H1 (cell line): Measurements from ENCODE around the gene GPC6. TPM values are rescaled to one million over a fixed set of nuclear protein-coding genes. Genes with fewer than 3 reads are reported as not detected.

ENCODE experiments used
- CTCF ChIA-PET: fragments of 300-600 bp; sonication (Branson Sonifier 250); formaldehyde crosslinking; loops from one replicate; lab custom pipeline; 2021; ENCODE audit not compliant: partially characterized antibody; lab: Charles Lee
- POLR2A ChIA-PET: fragments of 300-600 bp; sonication (Branson Sonifier 250); formaldehyde crosslinking; loops from one replicate; lab custom pipeline; 2021; ENCODE audit warnings: inconsistent platforms; ENCODE audit not compliant: partially characterized antibody; lab: Charles Lee
- DNase-seq, 2 experiments: peaks; one replicate each; pipeline versions ENCODE4 v3.0.0 to v3.0.0-alpha.2; 2010 to 2022; ENCODE audit warnings: low spot score in 2 of 2, low read depth in 1 of 2, mixed read lengths in 1 of 2
- FAIRE-seq: peaks from 2 replicates; lab custom pipeline; 2011; peaks lifted over from hg19 to GRCh38; lab: Jason Lieb, UNC
- H2AFZ ChIP-seq: 2 replicates; pipeline ENCODE4 v1.8.1; 2012; ENCODE audit warnings: low read length, inconsistent platforms
- H2AK5ac ChIP-seq: 2 replicates; pipeline ENCODE4 v1.6.1; 2013; ENCODE audit warnings: low read depth, low read length
- H2BK120ac ChIP-seq: replicated peaks from 2 replicates; pipeline ENCODE3; 2013; ENCODE audit warnings: low read depth, low read length, inconsistent platforms
- H2BK12ac ChIP-seq: 2 replicates; pipeline ENCODE4 v1.6.1; 2013; ENCODE audit warnings: low read depth, low read length
- H2BK15ac ChIP-seq: 2 replicates; pipeline ENCODE4 v1.6.1; 2013; ENCODE audit warnings: low read length
- H2BK20ac ChIP-seq: 2 replicates; pipeline ENCODE4 v1.6.1; 2013; ENCODE audit warnings: low read length
- H2BK5ac ChIP-seq: 2 replicates; pipeline ENCODE4 v1.6.1; 2013; ENCODE audit warnings: low read depth, low read length
- H3K14ac ChIP-seq: 2 replicates; pipeline ENCODE4 v1.6.1; 2013; ENCODE audit warnings: inconsistent platforms; ENCODE audit not compliant: insufficient read length
- H3K18ac ChIP-seq: 2 replicates; pipeline ENCODE4 v1.6.1; 2013; ENCODE audit warnings: low read length; ENCODE audit errors: extremely low read depth
- H3K23ac ChIP-seq: 2 replicates; pipeline ENCODE4 v1.6.1; 2013; ENCODE audit warnings: inconsistent platforms; ENCODE audit not compliant: insufficient read length
- H3K23me2 ChIP-seq: 2 replicates; pipeline ENCODE4 v1.6.1; 2013; ENCODE audit warnings: low read depth, low read length
- H3K27ac ChIP-seq: 2 replicates; pipeline ENCODE4 v1.6.1; 2011; ENCODE audit warnings: low read depth, low read length, inconsistent platforms
- H3K27me3 ChIP-seq, 4 experiments: replicated peaks in 1 of 4; 1 replicate in 1 of 4; 2 replicates in 3 of 4; pipeline versions ENCODE4 v1.6.1 to v1.8.1; 2011 to 2013; ENCODE audit warnings: low read length in 3 of 4, mild to moderate bottlenecking in 3 of 4, inconsistent platforms in 2 of 4, mixed read lengths in 2 of 4, moderate library complexity in 1 of 4; ENCODE audit not compliant: control insufficient read depth in 3 of 4, insufficient read depth in 3 of 4; ENCODE audit errors: extremely low read depth in 1 of 4
- H3K36me3 ChIP-seq, 4 experiments: 2 replicates each; pipeline versions ENCODE4 v1.6.1 to v1.8.1; 2011 to 2013; ENCODE audit warnings: mild to moderate bottlenecking in 4 of 4, low read length in 3 of 4, moderate library complexity in 2 of 4, control low read depth in 1 of 4, inconsistent platforms in 1 of 4; ENCODE audit not compliant: insufficient read depth in 4 of 4, control insufficient read depth in 2 of 4
- H3K4ac ChIP-seq: replicated peaks from 2 replicates; pipeline ENCODE3; 2013; ENCODE audit warnings: low read length, low read depth, mixed read lengths, inconsistent platforms; ENCODE audit not compliant: insufficient read length
- H3K4me1 ChIP-seq, 4 experiments: replicated peaks in 1 of 4; 1 replicate in 1 of 4; 2 replicates in 3 of 4; pipeline versions ENCODE4 v1.6.1 to v1.8.1; 2011 to 2013; ENCODE audit warnings: low read length in 3 of 4, inconsistent platforms in 2 of 4, mixed read lengths in 1 of 4; ENCODE audit not compliant: insufficient read depth in 4 of 4, control insufficient read depth in 3 of 4
- H3K4me2 ChIP-seq, 2 experiments: 2 replicates each; pipeline versions ENCODE4 v1.6.1 to v1.8.1; 2011 to 2013; ENCODE audit warnings: low read depth in 2 of 2, low read length in 2 of 2, control low read depth in 1 of 2, inconsistent platforms in 1 of 2, mild to moderate bottlenecking in 1 of 2; ENCODE audit not compliant: insufficient read depth in 1 of 2
- H3K4me3 ChIP-seq, 4 experiments: fragments of 200-600, 300-600 bp in 1 of 4; sonication (generic), shearing (Covaris generic), sonication (Bioruptor Twin) in 1 of 4; 2 replicates each; pipeline versions ENCODE4 v1.5.1 to v1.8.1; 2011 to 2016; ENCODE audit warnings: low read length in 4 of 4, low read depth in 3 of 4, control low read depth in 2 of 4, inconsistent platforms in 2 of 4, mild to moderate bottlenecking in 2 of 4, mixed read lengths in 1 of 4, moderate library complexity in 1 of 4; ENCODE audit not compliant: insufficient read depth in 2 of 4; ENCODE audit errors: extremely low read depth in 1 of 4
- H3K56ac ChIP-seq: replicated peaks from 2 replicates; pipeline ENCODE3; 2013; ENCODE audit warnings: low read depth, mild to moderate bottlenecking, mixed read lengths, low read length, inconsistent platforms; ENCODE audit not compliant: insufficient read length
- H3K79me1 ChIP-seq: 2 replicates; pipeline ENCODE4 v1.6.1; 2013; ENCODE audit warnings: low read depth, low read length, control low read depth
- H3K79me2 ChIP-seq, 2 experiments: 2 replicates each; pipeline versions ENCODE4 v1.6.1 to v1.8.1; 2012 to 2013; ENCODE audit warnings: low read length in 2 of 2, mild to moderate bottlenecking in 2 of 2, inconsistent platforms in 1 of 2; ENCODE audit not compliant: insufficient read depth in 2 of 2, control insufficient read depth in 1 of 2
- H3K9ac ChIP-seq, 4 experiments: replicated peaks in 1 of 4; 1 replicate in 1 of 4; 2 replicates in 3 of 4; pipeline versions ENCODE4 v1.6.1 to v1.8.1; 2011 to 2013; ENCODE audit warnings: low read depth in 3 of 4, low read length in 3 of 4, control low read depth in 2 of 4, mild to moderate bottlenecking in 2 of 4, moderate library complexity in 2 of 4, inconsistent platforms in 1 of 4; ENCODE audit errors: extremely low read depth in 1 of 4
- H3K9me3 ChIP-seq, 2 experiments: 2 replicates each; pipeline versions ENCODE4 v1.6.1 to v1.8.1; 2012 to 2013; ENCODE audit warnings: mild to moderate bottlenecking in 2 of 2, moderate library complexity in 2 of 2, control low read depth in 1 of 2, inconsistent platforms in 1 of 2, low read depth in 1 of 2, low read length in 1 of 2, mixed read lengths in 1 of 2; ENCODE audit not compliant: insufficient read depth in 2 of 2
- H4K20me1 ChIP-seq, 2 experiments: replicated peaks in 1 of 2; 2 replicates each; pipeline versions ENCODE3 to v1.8.1; 2011 to 2013; ENCODE audit warnings: inconsistent platforms in 2 of 2, low read length in 2 of 2, mild to moderate bottlenecking in 1 of 2; ENCODE audit not compliant: insufficient read depth in 2 of 2, control insufficient read depth in 1 of 2
- H4K5ac ChIP-seq: 2 replicates; pipeline ENCODE4 v1.6.1; 2013; ENCODE audit warnings: low read length, low read depth, mixed read lengths, inconsistent platforms; ENCODE audit not compliant: insufficient read length
- H4K8ac ChIP-seq: 2 replicates; pipeline ENCODE4 v1.8.0; 2013; ENCODE audit warnings: mild to moderate bottlenecking, moderate library complexity, low read length, inconsistent platforms; ENCODE audit not compliant: insufficient read depth; ENCODE audit errors: extremely low read depth
- H4K91ac ChIP-seq: replicated peaks from 2 replicates; pipeline ENCODE3; 2013; ENCODE audit warnings: low read length, mixed read lengths, inconsistent platforms; ENCODE audit not compliant: insufficient read length
- BCL11A ChIP-seq, 2 experiments: IDR thresholded peaks; one replicate each; pipeline ENCODE4 v1.6.1; 2011; ENCODE audit warnings: low read depth in 2 of 2, low read length in 2 of 2, mild to moderate bottlenecking in 2 of 2
- CBX5 ChIP-seq: fragments of 300-800, 300-1000 bp; sonication (generic); IDR thresholded peaks from 2 replicates; pipeline ENCODE4 v1.7.1; 2016; ENCODE audit warnings: antibody characterized with exemption, low read length, low read depth
- EGR1 ChIP-seq: IDR thresholded peaks from 2 replicates; pipeline ENCODE4 v1.6.1; 2011; ENCODE audit warnings: low read depth, low read length, borderline replicate concordance
- EP300 ChIP-seq, 2 experiments: IDR thresholded peaks; 1 replicate in 1 of 2; 2 replicates in 1 of 2; pipeline ENCODE4 v1.6.1; 2011 to 2012; ENCODE audit warnings: low read depth in 2 of 2, low read length in 2 of 2, mild to moderate bottlenecking in 2 of 2, borderline replicate concordance in 1 of 2, inconsistent platforms in 1 of 2, moderate library complexity in 1 of 2
- EZH2 ChIP-seq: fragments of 200-600 bp; sonication (generic); IDR thresholded peaks from 2 replicates; pipeline ENCODE4 v1.7.1; 2012; ENCODE audit warnings: low read depth, mild to moderate bottlenecking, moderate library complexity, low read length, inconsistent platforms; ENCODE audit not compliant: severe bottlenecking
- GTF2F1 ChIP-seq: IDR thresholded peaks from 2 replicates; pipeline ENCODE4 v1.6.1; 2012; ENCODE audit warnings: low read depth, low read length, improper control_type of control experiment, borderline replicate concordance
- JUND ChIP-seq: IDR thresholded peaks from 2 replicates; pipeline ENCODE4 v1.6.1; 2011; ENCODE audit warnings: mild to moderate bottlenecking, improper control_type of control experiment, low read length
- KDM1A ChIP-seq: fragments of 200-600, 300-600 bp; sonication (generic); IDR thresholded peaks from 2 replicates; pipeline ENCODE4 v1.7.1; 2016; ENCODE audit warnings: mild to moderate bottlenecking, low read length, borderline replicate concordance
- NANOG ChIP-seq: IDR thresholded peaks from 2 replicates; pipeline ENCODE4 v1.6.1; 2011; ENCODE audit warnings: low read length, low read depth, mild to moderate bottlenecking, inconsistent platforms; ENCODE audit not compliant: insufficient read depth, poor library complexity, severe bottlenecking
- SAP30 ChIP-seq: fragments of 300-600 bp; sonication (generic); IDR thresholded peaks from 2 replicates; pipeline ENCODE4 v1.7.1; 2012; ENCODE audit warnings: low read length, moderate library complexity, mild to moderate bottlenecking, inconsistent platforms; ENCODE audit not compliant: insufficient read depth, insufficient replicate concordance
- SIN3A ChIP-seq, 2 experiments: IDR thresholded peaks in 1 of 2; conservative IDR thresholded peaks in 1 of 2; 2 replicates each; pipeline ENCODE4 v1.6.1; 2011 to 2012; ENCODE audit warnings: low read length in 2 of 2, improper control_type of control experiment in 1 of 2, low read depth in 1 of 2, mild to moderate bottlenecking in 1 of 2
- SRF ChIP-seq: IDR thresholded peaks from 2 replicates; pipeline ENCODE4 v1.6.1; 2011; ENCODE audit warnings: mild to moderate bottlenecking, low read depth, low read length, moderate library complexity
- TEAD4 ChIP-seq: IDR thresholded peaks from 2 replicates; pipeline ENCODE4 v1.6.1; 2012; ENCODE audit warnings: low read depth, low read length, inconsistent platforms, mixed read lengths
- whole genome bisulfite sequencing, 2 experiments: shearing (Covaris generic) in 1 of 2; methylation state at CpG; one replicate each; pipeline versions ENCODE4 v1.1.6 to v1.1.7; 2013 to 2015; ENCODE audit warnings: low lambda C conversion rate in 2 of 2, mixed read lengths in 2 of 2, inconsistent platforms in 1 of 2, low coverage in 1 of 2, missing lambda C conversion rate in 1 of 2; ENCODE audit not compliant: insufficient replicate concordance in 2 of 2, insufficient coverage in 1 of 2, insufficient read length in 1 of 2; ENCODE audit errors: extremely low coverage in 1 of 2, missing lambda C conversion rate in 1 of 2; 5-methylcytosine and 5-hydroxymethylcytosine counted together
- polyA plus RNA-seq, 7 experiments: library from polyadenylated mRNA; depleted of rRNA in 3 of 7; stranded (reverse) in 5 of 7; unstranded in 2 of 7; fragments of >200 nt in 5 of 7; fragments of 200-250 nt in 2 of 7; gene quantifications; 1 replicate in 5 of 7; 2 replicates in 1 of 7; 4 replicates in 1 of 7; pipeline versions ENCODE4 v1.2.1 to v1.2.3, GENCODE V29; 2011 to 2013; ENCODE audit warnings: missing spikeins in 2 of 7, mixed read lengths in 2 of 7
- total RNA-seq: library from RNA; stranded (reverse); fragmentation: NEBNext Ultra II Directional; extraction: Animal tissue kit (Norgen Biotek cat#: 25700); gene quantifications from 2 replicates; pipeline ENCODE4 v1.2.1, GENCODE V29; 2021

Gene GPC6
- total and polyA plus RNA-seq, 2 of the 8 experiments (the other 6 are each of a cell fraction or from before 2014, with no cell fraction given): 5.4 to 12.0 TPM

DNA sequence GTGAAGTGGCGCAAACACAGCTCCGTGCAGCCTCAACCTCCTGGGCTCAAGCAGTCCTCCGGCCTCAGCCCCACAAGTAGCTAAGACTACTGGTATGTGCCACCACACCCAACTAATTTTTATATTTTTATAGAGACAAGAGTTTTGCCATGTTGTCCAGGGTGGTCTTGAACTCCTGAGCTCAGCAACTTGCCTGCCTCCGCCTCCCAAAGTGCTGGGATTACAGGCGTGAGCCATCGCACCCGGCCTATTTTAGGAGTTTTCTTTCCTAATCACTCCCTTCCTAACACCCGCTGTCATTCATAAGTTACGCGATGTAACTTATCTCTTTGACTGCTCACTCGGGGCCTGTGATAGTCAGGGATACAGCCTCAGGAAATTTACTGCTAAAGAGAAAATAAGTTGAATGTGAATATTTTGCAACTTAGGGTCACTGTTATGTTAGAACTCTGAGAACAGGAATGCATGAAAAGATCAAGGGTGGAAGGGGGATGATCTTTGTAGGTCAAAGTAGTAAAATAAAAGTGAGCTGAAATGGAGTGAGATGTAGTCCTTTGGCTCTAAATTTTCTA lies 1112.6 kb downstream of the GPC6 start:
- Histone ChIP-seq H2BK5ac (no peak overlapping the region), H3K4me3 (no peak overlapping the region), H2BK15ac (no peak overlapping the region), H2BK12ac (no peak overlapping the region), H3K23ac (no peak overlapping the region), H4K91ac (no peak overlapping the region), H2AFZ (no peak overlapping the region), H3K79me1 (no peaks in the 10 kb centered on the region), H3K36me3 (no peaks in the 10 kb centered on the region), H3K14ac (no peak overlapping the region), H3K23me2 (no peaks in the 10 kb centered on the region), H4K8ac (no peak overlapping the region), H3K4ac (no peak overlapping the region), H3K4me2 (no peak overlapping the region), H2AK5ac (no peak overlapping the region), H2BK120ac (no peak overlapping the region), H3K27ac (no peak overlapping the region), H3K18ac (no peak overlapping the region), H3K27me3 (no peaks in the 10 kb centered on the region; a peak in 1 of 7 replicates), H2BK20ac (no peak overlapping the region), H4K5ac (no peak overlapping the region), H3K9ac (no peak overlapping the region), H4K20me1 (no peaks in the 10 kb centered on the region), H3K79me2 (no peaks in the 10 kb centered on the region), H3K56ac (no peak overlapping the region), H3K4me1 (peaks cover 0 to 8% (median 0%) of the 10 kb centered on the region in 4 experiments; a peak in 2 of 7 replicates), H3K9me3 (no peaks in the 10 kb centered on the region)
- no peak for DNase-seq
- 94% methylated on average over 11 of the region's 11 CpGs; no CpG with 5 or more reads in 1 of the 2 experiments for WGBS, 2 experiments
- ChIA-PET CTCF (interaction anchor here (0.8 kb wide), 1 partner anchor 9 kb away, joined by 3 read pairs; no protein-coding TSS in a partner anchor), POLR2A (no interaction called here)
- FAIRE-seq: no peak
- TF ChIP-seq EP300 (IDR thresholded peaks at IDR 0.05; ENCODE audit: borderline replicate concordance in 1 of 2, low read depth in 2 of 2, low read length in 2 of 2) (no peak), GTF2F1 (no peak), EZH2 (no peak), CBX5 (no peak), JUND (no peak), SIN3A (conservative IDR thresholded peaks at IDR 0.05 in 1 of 2, IDR thresholded peaks at IDR 0.05 in 1 of 2; ENCODE audit: low read depth in 1 of 2, low read length in 2 of 2) (no peak), SRF (no peak), SAP30 (no peak), BCL11A (IDR thresholded peaks at IDR 0.05; ENCODE audit: low read depth in 2 of 2, low read length in 2 of 2) (no peak), TEAD4 (no peak), EGR1 (no peak), NANOG (no peak), KDM1A (no peak)
